Adrenal gland (tissue), 12 donors: ENCODE data around the gene EDA2R. TPM values are rescaled to one million over a fixed set of nuclear protein-coding genes. Genes with fewer than 3 reads are reported as not detected.

ENCODE experiments used
- DNase-seq, 7 donors: peaks; one replicate each; pipeline ENCODE4 v3.0.0-alpha.2; 2019 to 2020
- H3K27ac ChIP-seq, 5 donors: fragments of 200-600 bp; sonication (generic) in 4 of 5; 1 replicate in 3 of 5; 2 replicates in 2 of 5; pipeline versions ENCODE4 v1.5.1 to v1.8.0; 2016 to 2020; ENCODE audit warnings: mild to moderate bottlenecking in 1 of 5
- H3K27me3 ChIP-seq: fragments of 200-600 bp; 2 replicates; pipeline ENCODE4 v1.8.0; 2021
- H3K36me3 ChIP-seq, 2 donors: fragments of 200-600 bp; replicated peaks in 1 of 2; 1 replicate in 1 of 2; 2 replicates in 1 of 2; pipeline versions ENCODE4 v1.5.1 to v1.8.0; 2018 to 2022
- H3K4me1 ChIP-seq, 2 donors: fragments of 200-600 bp; replicated peaks in 1 of 2; 1 replicate in 1 of 2; 2 replicates in 1 of 2; pipeline versions ENCODE4 v1.5.1 to v1.8.0; 2018 to 2021
- H3K4me3 ChIP-seq, 4 donors: fragments of 200-600 bp; sonication (generic) in 3 of 4; one replicate each; pipeline ENCODE4 v1.5.1; 2016 to 2018
- H3K9me3 ChIP-seq, 3 donors: fragments of 200-600 bp; sonication (generic) in 1 of 3; replicated peaks in 1 of 3; 1 replicate in 2 of 3; 2 replicates in 1 of 3; pipeline versions ENCODE4 v1.5.1 to v1.8.0; 2016 to 2021
- CTCF ChIP-seq, 6 experiments: fragments of 450-650 bp in 4 of 6; fragments of 200-600 bp in 2 of 6; sonication (generic) in 1 of 6; IDR thresholded peaks; 1 replicate in 5 of 6; 2 replicates in 1 of 6; pipeline versions ENCODE4 v1.5.1 to v1.8.0; 2016 to 2021; ENCODE audit warnings: antibody characterized with exemption in 6 of 6, mild to moderate bottlenecking in 2 of 6, moderate library complexity in 1 of 6
- POLR2A ChIP-seq, 2 donors: fragments of 450-650 bp; IDR thresholded peaks; one replicate each; pipeline ENCODE4 v1.6.1; 2017; ENCODE audit warnings: antibody characterized with exemption in 2 of 2, mild to moderate bottlenecking in 2 of 2, moderate library complexity in 1 of 2
- WGBS, 4 donors: extraction: QIAGEN DNeasy Blood & Tissue Kit in 2 of 4; methylation state at CpG; one replicate each; pipeline versions ENCODE4 v1.1.5 to v1.1.7; 2013 to 2017; 5-methylcytosine and 5-hydroxymethylcytosine counted together
- intact Hi-C, 2 donors: fragments of 100-400 bp; cut with DNase I; formaldehyde crosslinking; loops; one replicate each; pipeline versions ENCODE4 v1.14.1 to v1.15.0; 2022 to 2023
- polyA plus RNA-seq, 3 donors: library from polyadenylated mRNA; stranded (reverse); fragments of 200-250 nt in 2 of 3; fragments of 350-450 nt in 1 of 3; fragmentation: Illumina TruSeq in 1 of 3; extraction: RNeasy Lipid Tissue Mini Kit (QIAGEN cat#74804) in 1 of 3; gene quantifications; one replicate each; pipeline ENCODE4 v1.2.3, GENCODE V29; 2013 to 2014
- small RNA-seq, 2 donors: library from RNA; depleted of rRNA; stranded (forward); fragments of <200 nt; gene quantifications; one replicate each; pipeline ENCODE3, GENCODE V24; 2016
- total RNA-seq, 9 donors: library from RNA; depleted of rRNA in 4 of 9; stranded (reverse); fragments of >200 nt in 4 of 9; fragments of 120-200 nt in 1 of 9; fragmentation: NEBNext Ultra II Directional in 1 of 9; extraction: Animal tissue kit (Norgen Biotek cat#: 25700) in 1 of 9; gene quantifications; one replicate each; pipeline versions ENCODE4 v1.1.0 to v1.2.4, GENCODE V29; 2013 to 2023
- donor health status: healthy with polysubstance abuse.
- donor health status: Bipolar disorder and iron deficiency.
- donor health status: DM: yes; HTN: yes; CAD: no.
- donor health status: DM: no; HTN: no; CAD: no.
- donor health status: DM: no; HTN: no; CAD: no.
- donor health status: DM: yes; HTN: yes; CAD: no.

The EDA2R gene
- total and polyA plus RNA-seq, 12 donors = 0.64 to 15.3 (median 3.8) TPM

DNA sequence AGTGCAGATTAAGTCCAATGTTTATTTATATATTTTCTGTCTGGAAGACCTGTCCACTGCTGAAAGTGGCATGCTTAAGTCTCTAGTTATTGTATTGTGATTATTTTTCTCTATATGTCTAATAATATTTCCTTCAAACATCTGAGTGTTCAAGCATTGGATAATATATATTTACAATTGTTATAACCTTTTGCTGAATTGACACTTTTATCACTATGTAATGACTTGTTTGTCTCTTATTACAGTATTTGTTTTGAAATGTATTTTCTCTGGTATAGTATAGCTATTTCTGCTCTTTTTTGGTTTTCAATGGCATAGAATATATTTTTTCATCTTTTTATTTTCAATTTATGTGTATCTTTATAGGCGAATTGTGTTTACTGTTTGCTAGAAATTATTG, 59.7 kb downstream of the EDA2R start:
- no peak for TF ChIP-seq CTCF (IDR thresholded peaks at IDR 0.05)
- TF ChIP-seq POLR2A (IDR thresholded peaks at IDR 0.05) = no peak
- DNase-seq = no peak
- H3K27me3 ChIP-seq = peaks cover 10% of the 10 kb centered on the region
- no peaks in the 10 kb centered on the region for H3K9me3 ChIP-seq
- no peak overlapping the region for H3K4me3 ChIP-seq
- intact Hi-C loops = no loop called here
- H3K27ac ChIP-seq = no peak overlapping the region
- 44 to 63% (median 46%) methylated on average over 1 of the region's 1 CpG for WGBS, 4 donors
- H3K4me1 ChIP-seq = no peaks in the 10 kb centered on the region
- no peaks in the 10 kb centered on the region for H3K36me3 ChIP-seq

DNA sequence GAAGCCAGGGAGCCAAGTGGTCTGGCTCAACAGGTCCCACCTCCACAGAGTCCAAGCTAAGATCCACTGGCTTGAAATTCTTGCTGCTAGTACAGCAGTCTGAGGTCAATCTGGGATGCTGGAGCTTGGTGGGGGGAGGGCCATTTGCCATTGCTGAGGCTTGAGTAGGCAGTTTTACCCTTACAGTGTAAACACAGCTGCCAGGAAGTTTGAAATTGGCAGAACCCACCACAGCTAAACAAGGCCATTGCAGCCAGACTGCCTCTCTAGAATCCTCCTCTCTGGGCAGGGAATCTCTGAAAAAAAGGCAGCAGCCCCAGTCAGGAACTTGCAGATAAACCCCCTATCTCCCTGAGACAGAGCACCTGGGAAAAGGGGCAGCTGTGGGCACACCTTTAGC, 84.9 kb downstream of the EDA2R start:
- no peaks in the 10 kb centered on the region for H3K4me1 ChIP-seq
- H3K27ac ChIP-seq = no peak overlapping the region
- no peak overlapping the region for H3K4me3 ChIP-seq
- no peaks in the 10 kb centered on the region for H3K36me3 ChIP-seq
- H3K9me3 ChIP-seq = no peaks in the 10 kb centered on the region
- intact Hi-C loops = no loop called here
- H3K27me3 ChIP-seq = peaks cover 5% of the 10 kb centered on the region
- DNase-seq = no peak
- TF ChIP-seq POLR2A (IDR thresholded peaks at IDR 0.05) = no peak
- no peak for TF ChIP-seq CTCF (IDR thresholded peaks at IDR 0.05)

GRCh38 chrX:66547847-66548369, 91.0 kb downstream of the EDA2R start:
- H3K4me1 ChIP-seq = no peaks in the 10 kb centered on the region
- TF ChIP-seq CTCF (IDR thresholded peaks at IDR 0.05) (no peak), POLR2A (IDR thresholded peaks at IDR 0.05) (no peak)
- DNase-seq = no peak
- H3K9me3 ChIP-seq = no peaks in the 10 kb centered on the region
- H3K27me3 ChIP-seq = no peaks in the 10 kb centered on the region
- H3K36me3 ChIP-seq = no peaks in the 10 kb centered on the region
- no peak overlapping the region for H3K4me3 ChIP-seq
- intact Hi-C loops = no loop called here
- no peak overlapping the region for H3K27ac ChIP-seq

Small RNA genes lying within 50 kb of the gene (small RNA-seq; reads per million reads assigned to genes)
- gene RNU6-394P = 0 reads per million in 2 donors
